ENCODE data around the gene NMNAT1.
A peak's percentile ranks its signal among the peaks of the same experiment; 100 is the strongest.

DNA sequence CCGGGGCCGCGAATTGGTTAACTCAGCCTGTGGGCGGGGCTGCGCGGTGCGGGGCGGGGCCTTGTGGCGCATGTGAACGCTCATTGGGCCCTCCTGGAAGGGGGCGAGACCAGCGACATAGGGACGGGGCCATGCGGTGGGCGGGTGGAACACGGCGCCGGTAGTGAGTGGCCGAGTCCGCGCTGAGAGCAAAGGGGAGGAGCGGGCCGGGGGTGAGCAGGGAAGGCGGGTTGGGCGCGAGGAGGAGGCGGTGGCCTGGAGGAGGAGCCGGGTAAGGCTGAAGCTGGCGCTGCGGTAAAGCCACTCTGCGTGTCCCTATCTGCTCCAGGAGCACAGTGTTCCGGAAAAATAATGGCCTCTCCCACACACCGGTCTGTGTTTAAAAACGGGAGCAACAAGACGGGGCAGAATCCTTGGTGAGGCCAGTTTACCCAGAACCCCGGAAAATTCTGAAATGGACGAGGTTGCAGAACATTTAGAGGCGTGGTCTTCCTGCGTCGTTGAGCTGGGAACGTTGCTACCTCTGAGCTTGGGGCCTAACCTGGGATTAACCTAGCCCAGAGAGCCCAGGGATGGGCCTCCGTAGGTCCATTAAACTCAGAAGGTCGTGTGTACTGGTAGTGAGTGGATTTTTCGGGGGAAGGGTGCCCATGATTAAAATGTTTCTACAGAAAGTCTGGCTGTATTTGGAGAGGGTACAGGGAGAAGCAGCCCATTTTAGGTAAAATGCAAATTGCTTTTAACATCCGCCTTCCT, 32.7 kb upstream of the NMNAT1 start:
- peak in 1 of 2 donors; percentile 48 for TF ChIP-seq POLR2A (IDR thresholded peaks at IDR 0.05)
- TF ChIP-seq, protein P1, sequence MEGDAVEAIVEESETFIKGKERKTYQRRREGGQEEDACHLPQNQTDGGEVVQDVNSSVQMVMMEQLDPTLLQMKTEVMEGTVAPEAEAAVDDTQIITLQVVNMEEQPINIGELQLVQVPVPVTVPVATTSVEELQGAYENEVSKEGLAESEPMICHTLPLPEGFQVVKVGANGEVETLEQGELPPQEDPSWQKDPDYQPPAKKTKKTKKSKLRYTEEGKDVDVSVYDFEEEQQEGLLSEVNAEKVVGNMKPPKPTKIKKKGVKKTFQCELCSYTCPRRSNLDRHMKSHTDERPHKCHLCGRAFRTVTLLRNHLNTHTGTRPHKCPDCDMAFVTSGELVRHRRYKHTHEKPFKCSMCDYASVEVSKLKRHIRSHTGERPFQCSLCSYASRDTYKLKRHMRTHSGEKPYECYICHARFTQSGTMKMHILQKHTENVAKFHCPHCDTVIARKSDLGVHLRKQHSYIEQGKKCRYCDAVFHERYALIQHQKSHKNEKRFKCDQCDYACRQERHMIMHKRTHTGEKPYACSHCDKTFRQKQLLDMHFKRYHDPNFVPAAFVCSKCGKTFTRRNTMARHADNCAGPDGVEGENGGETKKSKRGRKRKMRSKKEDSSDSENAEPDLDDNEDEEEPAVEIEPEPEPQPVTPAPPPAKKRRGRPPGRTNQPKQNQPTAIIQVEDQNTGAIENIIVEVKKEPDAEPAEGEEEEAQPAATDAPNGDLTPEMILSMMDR (IDR thresholded peaks at IDR 0.05) = no peak
- peak; percentile 7 for TF ChIP-seq EP300 (IDR thresholded peaks at IDR 0.05)
- peak in 1 of 3 donors; percentile 81 for TF ChIP-seq POLR2AphosphoS5 (IDR thresholded peaks at IDR 0.05)

Measured in suprapubic skin (tissue), 4 donors.